ENCODE results near the gene SAMD1.

DNA sequence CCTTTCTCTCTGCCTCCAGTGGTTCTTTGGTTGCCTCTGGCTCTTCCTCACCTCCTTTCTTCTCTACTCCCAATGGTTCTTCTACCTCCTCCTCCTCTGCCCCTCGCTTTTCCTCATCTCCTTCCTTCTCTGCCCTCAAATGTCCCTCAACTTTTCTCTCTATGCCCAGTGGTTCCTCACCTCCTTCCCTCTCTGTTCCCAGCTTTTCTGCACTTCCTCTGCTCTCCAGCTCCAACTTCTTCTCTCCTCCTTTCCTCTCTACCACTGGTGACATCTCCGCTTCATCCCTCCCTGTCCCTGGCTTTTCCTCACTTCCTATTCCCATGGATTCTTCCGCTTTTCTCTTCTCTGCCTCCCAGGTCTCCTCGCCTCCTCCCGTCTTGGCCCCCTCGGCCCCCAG is 36.5 kb downstream of the SAMD1 start:
- TF ChIP-seq, protein P1, sequence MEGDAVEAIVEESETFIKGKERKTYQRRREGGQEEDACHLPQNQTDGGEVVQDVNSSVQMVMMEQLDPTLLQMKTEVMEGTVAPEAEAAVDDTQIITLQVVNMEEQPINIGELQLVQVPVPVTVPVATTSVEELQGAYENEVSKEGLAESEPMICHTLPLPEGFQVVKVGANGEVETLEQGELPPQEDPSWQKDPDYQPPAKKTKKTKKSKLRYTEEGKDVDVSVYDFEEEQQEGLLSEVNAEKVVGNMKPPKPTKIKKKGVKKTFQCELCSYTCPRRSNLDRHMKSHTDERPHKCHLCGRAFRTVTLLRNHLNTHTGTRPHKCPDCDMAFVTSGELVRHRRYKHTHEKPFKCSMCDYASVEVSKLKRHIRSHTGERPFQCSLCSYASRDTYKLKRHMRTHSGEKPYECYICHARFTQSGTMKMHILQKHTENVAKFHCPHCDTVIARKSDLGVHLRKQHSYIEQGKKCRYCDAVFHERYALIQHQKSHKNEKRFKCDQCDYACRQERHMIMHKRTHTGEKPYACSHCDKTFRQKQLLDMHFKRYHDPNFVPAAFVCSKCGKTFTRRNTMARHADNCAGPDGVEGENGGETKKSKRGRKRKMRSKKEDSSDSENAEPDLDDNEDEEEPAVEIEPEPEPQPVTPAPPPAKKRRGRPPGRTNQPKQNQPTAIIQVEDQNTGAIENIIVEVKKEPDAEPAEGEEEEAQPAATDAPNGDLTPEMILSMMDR (IDR thresholded peaks at IDR 0.05; ENCODE audit: insufficient read depth, low read depth, low read length), result no peak
- TF ChIP-seq EZH2 (IDR thresholded peaks at IDR 0.05; ENCODE audit: insufficient read depth, low read length), result no peak

Data from astrocyte (in vitro differentiated cells and primary cell).